GM18858 (cell line): ENCODE data around the gene BABAM2.

ENCODE experiments used
- ATAC-seq: cut with Tn5 transposase; IDR thresholded peaks from one replicate; pipeline ENCODE4 v1.9.1; 2021; ENCODE audit not compliant: unreplicated experiment

BABAM2 gene

DNA sequence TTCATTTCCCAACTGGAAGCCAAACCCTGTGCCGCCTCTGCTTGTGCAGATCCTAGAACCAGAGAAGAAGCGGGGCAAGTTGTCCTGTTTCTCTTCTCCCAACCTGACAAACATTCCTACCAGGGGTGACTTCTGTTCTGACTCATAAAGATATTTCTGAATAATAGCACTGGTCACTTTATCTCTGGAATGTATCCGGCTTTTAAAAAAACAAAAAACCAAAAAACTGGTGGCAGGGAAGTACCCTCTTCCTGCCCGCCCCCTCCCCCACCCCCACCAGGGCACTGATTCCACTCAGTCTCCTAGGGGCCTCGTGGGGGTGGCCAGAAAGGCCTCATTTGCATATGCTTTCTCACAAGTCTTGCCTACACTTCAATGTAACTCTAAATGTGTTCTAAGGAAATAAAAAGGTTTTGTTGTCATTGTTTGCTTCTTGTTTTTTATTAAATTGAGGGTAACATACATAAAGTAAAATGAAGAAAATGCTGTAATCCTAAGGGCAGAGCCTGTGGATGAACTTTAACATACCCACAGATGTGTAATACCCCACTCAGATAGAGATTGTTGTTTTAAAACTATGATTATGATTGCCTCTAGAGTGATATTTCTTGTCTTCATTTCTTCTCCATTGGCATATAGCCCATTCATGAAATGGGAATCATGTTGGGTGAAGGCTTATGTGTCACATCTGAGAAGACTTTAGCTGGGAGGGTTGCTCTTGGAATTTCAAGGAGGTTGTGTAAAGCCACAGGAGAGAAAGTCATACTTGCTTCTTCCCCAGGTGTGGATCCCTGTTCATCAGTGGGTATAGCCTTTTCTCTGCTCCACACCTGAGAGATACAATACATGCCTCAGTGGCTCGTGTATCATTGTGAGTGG is 496.8 kb downstream of the BABAM2 start:
- ATAC-seq, result no peak
